Umbilical cord (tissue), 2 donors: ENCODE data around the gene NEU3. TPM values are rescaled to one million over a fixed set of nuclear protein-coding genes. Genes with fewer than 3 reads are reported as not detected.
"Not testable (repeated sequence)": the region's sequence is repeated elsewhere in the genome, so short reads cannot be mapped to it uniquely, and the experiment has no call there.

Experiments used
- DNase-seq: peaks from one replicate; pipeline ENCODE4 v3.0.0-alpha.2; 2015; ENCODE audit warnings: low spot score
- total RNA-seq: library from RNA; depleted of rRNA; stranded (reverse); fragments of >200 nt; gene quantifications from one replicate; pipeline ENCODE4 v1.2.3, GENCODE V29; 2014; ENCODE audit warnings: low replicate concordance; ENCODE audit not compliant: insufficient read depth

The NEU3 gene
- total RNA-seq, 1 donor from 2014 or later: 5.1 TPM

- DNase-seq: no peak
These were observed 4.7 kb upstream of the NEU3 start for GRCh38 chr11:74984070-74984469.

- DNase-seq: no peak
These were observed 4.0 kb upstream of the NEU3 start for GRCh38 chr11:74984730-74985129.

GRCh38 chr11:74989260-74989638 is 516 bp downstream of the NEU3 start:
- peak; percentile 24 for DNase-seq

- DNase-seq: not testable (repeated sequence)
These were observed 1.4 kb downstream of the NEU3 start for GRCh38 chr11:74990150-74990549.

- no peak for DNase-seq
These were observed 2.2 kb downstream of the NEU3 start for GRCh38 chr11:74990941-74991340.

GRCh38 chr11:74992852-74993251 is 4.1 kb downstream of the NEU3 start:
- no peak for DNase-seq

- no peak for DNase-seq
These were observed 12.2 kb downstream of the NEU3 start for GRCh38 chr11:75000975-75001354.

GRCh38 chr11:75001686-75002085 is 13.0 kb downstream of the NEU3 start:
- DNase-seq: no peak

GRCh38 chr11:75002516-75002915 is 13.8 kb downstream of the NEU3 start:
- DNase-seq: no peak

- DNase-seq: no peak
These were observed 15.5 kb downstream of the NEU3 start for GRCh38 chr11:75004215-75004614.

GRCh38 chr11:75011357-75011756 is 22.6 kb downstream of the NEU3 start:
- DNase-seq: no peak

GRCh38 chr11:75011872-75012271 is 23.1 kb downstream of the NEU3 start:
- no peak for DNase-seq

GRCh38 chr11:75013051-75013450 is 24.3 kb downstream of the NEU3 start:
- DNase-seq: no peak

- peak; percentile 82 for DNase-seq
These were observed 25.4 kb downstream of the NEU3 start for GRCh38 chr11:75014129-75014528.

- not testable (repeated sequence) for DNase-seq
These were observed 30.5 kb downstream of the NEU3 start for GRCh38 chr11:75019200-75019599.

- not testable (repeated sequence) for DNase-seq
These were observed 31.6 kb downstream of the NEU3 start for GRCh38 chr11:75020328-75020727.

GRCh38 chr11:75022296-75022695 is 33.6 kb downstream of the NEU3 start:
- DNase-seq: peak; percentile 7

- peak; percentile 81 for DNase-seq
These were observed 34.1 kb downstream of the NEU3 start for GRCh38 chr11:75022759-75023396.

GRCh38 chr11:75023446-75024067 is 34.8 kb downstream of the NEU3 start:
- DNase-seq: no peak

- DNase-seq: no peak
These were observed 35.3 kb downstream of the NEU3 start for GRCh38 chr11:75024068-75024449.

GRCh38 chr11:75024764-75025211 is 36.1 kb downstream of the NEU3 start:
- no peak for DNase-seq

- no peak for DNase-seq
These were observed 36.8 kb downstream of the NEU3 start for GRCh38 chr11:75025561-75025960.

- DNase-seq: no peak
These were observed 39.6 kb downstream of the NEU3 start for GRCh38 chr11:75028321-75028720.

GRCh38 chr11:75028724-75029123 is 40.0 kb downstream of the NEU3 start:
- DNase-seq: no peak
